Upper lobe of left lung (tissue), 4 donors: ENCODE data around the gene ATG101.

Experiments
- CTCF ChIP-seq, 6 experiments: fragments of 450-650 bp in 4 of 6; fragments of 200-600 bp in 2 of 6; sonication (generic) in 2 of 6; IDR thresholded peaks; one replicate each; pipeline ENCODE4 v1.5.1; 2016 to 2019; ENCODE audit warnings: antibody characterized with exemption in 6 of 6
- EP300 ChIP-seq, 4 donors: sonication (generic); formaldehyde crosslinking; IDR thresholded peaks; one replicate each; pipeline ENCODE4 v1.5.1; 2017; ENCODE audit warnings: antibody characterized with exemption in 4 of 4, control low read depth in 2 of 4
- POLR2A ChIP-seq, 4 donors: fragments of 450-650 bp; IDR thresholded peaks; one replicate each; pipeline ENCODE4 v1.5.1; 2016 to 2017; ENCODE audit warnings: antibody characterized with exemption in 4 of 4, mild to moderate bottlenecking in 2 of 4
- POLR2AphosphoS5 ChIP-seq, 2 donors: sonication (generic); formaldehyde crosslinking; IDR thresholded peaks; one replicate each; pipeline ENCODE4 v1.5.1; 2017; ENCODE audit warnings: antibody characterized with exemption in 2 of 2

GRCh38 chr12:52090291-52090690, 20.5 kb downstream of the ATG101 start:
- no peak for TF ChIP-seq CTCF (IDR thresholded peaks at IDR 0.05)
- no peak for TF ChIP-seq POLR2AphosphoS5 (IDR thresholded peaks at IDR 0.05)
- no peak for TF ChIP-seq POLR2A (IDR thresholded peaks at IDR 0.05)
- no peak for TF ChIP-seq EP300 (IDR thresholded peaks at IDR 0.05)
